Endothelial cell of umbilical vein (primary cell): Measurements from ENCODE around the gene ALPL. TPM values are rescaled to one million over a fixed set of nuclear protein-coding genes. Genes with fewer than 3 reads are reported as not detected.

ENCODE experiments used
- BruUV-seq: library from RNA; stranded (reverse); fragments of 400-500 nt; replicated peaks from 2 replicates; lab custom pipeline; 2021; lab: Mats Ljungman, UMichigan
- CTCF ChIA-PET: fragments of 300-600, 350-600 bp; sonication (Branson Sonifier 250); formaldehyde crosslinking; loops from one replicate; lab custom pipeline; 2021; ENCODE audit warnings: antibody characterized with exemption, inconsistent platforms; lab: Charles Lee
- POLR2A ChIA-PET: fragments of 300-600, 350-600 bp; sonication (Branson Sonifier 250); formaldehyde crosslinking; loops from one replicate; lab custom pipeline; 2021; ENCODE audit warnings: antibody characterized with exemption, inconsistent platforms; lab: Charles Lee
- DNase-seq: peaks from one replicate; pipeline ENCODE4 v3.0.0-alpha.2; 2011; ENCODE audit warnings: low read depth, low spot score
- FAIRE-seq: peaks from 2 replicates; lab custom pipeline; 2011; peaks lifted over from hg19 to GRCh38; lab: Jason Lieb, UNC
- H2AFZ ChIP-seq: 2 replicates; pipeline ENCODE4 v1.6.0; 2012; ENCODE audit warnings: low read depth, low read length, control low read depth, inconsistent platforms
- H3K27ac ChIP-seq: 2 replicates; pipeline ENCODE4 v1.5.1; 2011; ENCODE audit warnings: low read depth, mild to moderate bottlenecking, control low read depth, low read length, moderate library complexity; ENCODE audit not compliant: insufficient read depth
- H3K27me3 ChIP-seq, 2 experiments: 2 replicates each; pipeline versions ENCODE4 v1.6.0 to v1.6.1; 2011; ENCODE audit warnings: low read length in 2 of 2, mixed read lengths in 1 of 2; ENCODE audit not compliant: control insufficient read depth in 2 of 2, insufficient read depth in 2 of 2
- H3K36me3 ChIP-seq, 2 experiments: 2 replicates in 1 of 2; 3 replicates in 1 of 2; pipeline ENCODE4 v1.5.1; 2011; ENCODE audit warnings: low read length in 2 of 2, mild to moderate bottlenecking in 1 of 2, moderate library complexity in 1 of 2; ENCODE audit not compliant: control insufficient read depth in 2 of 2, insufficient read depth in 2 of 2; ENCODE audit errors: extremely low read depth in 1 of 2
- H3K4me1 ChIP-seq: 3 replicates; pipeline ENCODE4 v1.5.1; 2011; ENCODE audit warnings: mild to moderate bottlenecking, low read length; ENCODE audit not compliant: control insufficient read depth, insufficient read depth; ENCODE audit errors: extremely low read depth
- H3K4me2 ChIP-seq: 2 replicates; pipeline ENCODE4 v1.6.1; 2011; ENCODE audit warnings: low read length, control low read depth, mixed read lengths; ENCODE audit not compliant: insufficient read depth
- H3K4me3 ChIP-seq, 3 experiments: fragments of 200-600 bp in 1 of 3; sonication (generic), shearing (Covaris generic) in 1 of 3; replicated peaks in 1 of 3; 2 replicates each; pipeline ENCODE4 v1.5.1; 2011 to 2016; ENCODE audit warnings: control low read depth in 3 of 3, low read length in 3 of 3, mild to moderate bottlenecking in 2 of 3, inconsistent platforms in 1 of 3, low read depth in 1 of 3, moderate library complexity in 1 of 3; ENCODE audit not compliant: insufficient read depth in 1 of 3
- H3K79me2 ChIP-seq: 2 replicates; pipeline ENCODE4 v1.6.0; 2012; ENCODE audit warnings: low read length, inconsistent platforms; ENCODE audit not compliant: control insufficient read depth, insufficient read depth
- H3K9ac ChIP-seq: replicated peaks from 2 replicates; pipeline ENCODE3; 2011; ENCODE audit warnings: low read length, control low read depth; ENCODE audit not compliant: insufficient read depth; ENCODE audit errors: extremely low read depth
- H3K9me1 ChIP-seq: replicated peaks from 3 replicates; pipeline ENCODE4 v1.6.0; 2011; ENCODE audit warnings: mild to moderate bottlenecking, low read length; ENCODE audit not compliant: control insufficient read depth, insufficient read depth; ENCODE audit errors: extremely low read depth
- H3K9me3 ChIP-seq: replicated peaks from 2 replicates; pipeline ENCODE4 v1.5.1; 2012; ENCODE audit warnings: low read length, inconsistent platforms; ENCODE audit not compliant: control insufficient read depth, insufficient read depth
- H4K20me1 ChIP-seq: replicated peaks from 2 replicates; pipeline ENCODE3; 2011; ENCODE audit warnings: mild to moderate bottlenecking, low read length; ENCODE audit not compliant: control insufficient read depth, insufficient read depth; ENCODE audit errors: extremely low read depth
- CTCF ChIP-seq, 2 donors: IDR thresholded peaks; 1 replicate in 1 of 2; 2 replicates in 1 of 2; pipeline ENCODE4 v1.5.1; 2011; ENCODE audit warnings: low read length in 2 of 2, mild to moderate bottlenecking in 2 of 2, moderate library complexity in 2 of 2, control low read depth in 1 of 2, inconsistent platforms in 1 of 2, low read depth in 1 of 2; ENCODE audit not compliant: insufficient read depth in 1 of 2; ENCODE audit errors: extremely low read depth in 1 of 2
- EZH2 ChIP-seq: IDR thresholded peaks from 2 replicates; pipeline ENCODE4 v1.6.1; 2012; ENCODE audit warnings: borderline replicate concordance, low read depth, mild to moderate bottlenecking, moderate library complexity, low read length, inconsistent platforms; ENCODE audit not compliant: severe bottlenecking
- FOS ChIP-seq: IDR thresholded peaks from 2 replicates; pipeline ENCODE4 v1.6.1; 2011; ENCODE audit warnings: mild to moderate bottlenecking, low read length, moderate library complexity, borderline replicate concordance; ENCODE audit not compliant: insufficient read depth
- GATA2 ChIP-seq: IDR thresholded peaks from 2 replicates; pipeline ENCODE4 v1.7.0; 2011; ENCODE audit warnings: low read depth, mild to moderate bottlenecking, moderate library complexity, mixed read lengths, low read length; ENCODE audit not compliant: insufficient read length, insufficient read depth
- JUN ChIP-seq: IDR thresholded peaks from 2 replicates; pipeline ENCODE4 v1.6.1; 2011; ENCODE audit warnings: borderline replicate concordance, low read depth; ENCODE audit not compliant: insufficient read length, insufficient read depth
- MAX ChIP-seq: IDR thresholded peaks from 2 replicates; pipeline ENCODE4 v1.6.1; 2011; ENCODE audit not compliant: insufficient read depth, insufficient read length
- MYC ChIP-seq: IDR thresholded peaks from one replicate; pipeline ENCODE4 v1.6.1; 2011; ENCODE audit warnings: mild to moderate bottlenecking, low read depth, low read length
- POLR2A ChIP-seq: IDR thresholded peaks from 2 replicates; pipeline ENCODE4 v1.6.1; 2012; ENCODE audit warnings: low read depth, mild to moderate bottlenecking, control low read depth, low read length
- POLR2AphosphoS5 ChIP-seq: IDR thresholded peaks from 2 replicates; pipeline ENCODE4 v1.6.1; 2012; ENCODE audit warnings: low read depth, mild to moderate bottlenecking, control low read depth, low read length, moderate library complexity; ENCODE audit not compliant: insufficient read depth
- dilution Hi-C: fragments of 300-500 bp; cut with MboI; formaldehyde crosslinking; loops from one replicate; pipeline ENCODE4 v1.15.0; 2019; ENCODE audit warnings: low sequenced_read_pairs; ENCODE audit not compliant: extremely low pct_ligation_motif_present
- intact Hi-C: fragments of 100-400 bp; cut with micrococcal nuclease; formaldehyde crosslinking; loops from one replicate; pipeline ENCODE4 v1.10.0; 2022
- polyA plus RNA-seq, 4 experiments: library from polyadenylated mRNA; depleted of rRNA in 3 of 4; stranded (reverse) in 3 of 4; unstranded in 1 of 4; fragments of >200 nt; gene quantifications; 2 replicates each; pipeline versions ENCODE4 v1.2.1 to v1.2.3, GENCODE V29; 2011 to 2012; ENCODE audit warnings: missing spikeins in 1 of 4
- total RNA-seq: library from RNA; stranded (reverse); gene quantifications from 2 replicates; pipeline ENCODE4 v1.2.3, GENCODE V29; 2021

Gene ALPL
- total and polyA plus RNA-seq, 2 donors (not counting 3 experiments of a cell fraction or from before 2014, with no cell fraction given) = 0.38 to 0.92 TPM

- FAIRE-seq = no peak
- intact Hi-C loops = no loop called here
- dilution Hi-C loops = no loop called here
- no TSS peak for BruUV-seq
- Histone ChIP-seq H3K9ac (no peak overlapping the region), H4K20me1 (no peaks in the 10 kb centered on the region), H3K9me1 (no peaks in the 10 kb centered on the region), H3K4me1 (no peaks in the 10 kb centered on the region), H3K4me3 (no peak overlapping the region), H3K27me3 (peaks cover 3 to 19% of the 10 kb centered on the region in 2 experiments), H3K79me2 (no peaks in the 10 kb centered on the region), H3K9me3 (no peaks in the 10 kb centered on the region), H2AFZ (no peak overlapping the region), H3K4me2 (no peak overlapping the region), H3K36me3 (no peaks in the 10 kb centered on the region), H3K27ac (no peak overlapping the region)
- ChIA-PET POLR2A (no interaction called here), CTCF (no interaction called here)
- TF ChIP-seq EZH2 = no peak
- no peak for TF ChIP-seq GATA2
- no peak for TF ChIP-seq MYC
- no peak for TF ChIP-seq POLR2AphosphoS5
- no peak for TF ChIP-seq FOS
- no peak for TF ChIP-seq CTCF (IDR thresholded peaks at IDR 0.05; ENCODE audit: extremely low read depth in 1 of 2, insufficient read depth in 1 of 2, low read depth in 1 of 2, low read length in 2 of 2)
- no peak for TF ChIP-seq POLR2A
- no peak for TF ChIP-seq MAX
- TF ChIP-seq JUN = no peak
- DNase-seq = no peak
Measured at GRCh38 chr1:21619375-21619947, 110.2 kb downstream of the ALPL start.
